22Rv1 (cell line): Measurements from ENCODE around the gene PXT1.
"Not testable (repeated sequence)": the region's sequence is repeated elsewhere in the genome, so short reads cannot be mapped to it uniquely, and the experiment has no call there.

Experiments used
- ZFX ChIP-seq: fragments of 450-650 bp; IDR thresholded peaks from 2 replicates; pipeline ENCODE4 v1.6.1; 2017; ENCODE audit warnings: antibody characterized with exemption, borderline replicate concordance
- TF ChIP-seq, protein P1 (sequence below): fragments of 450-650 bp; IDR thresholded peaks from 2 replicates; pipeline ENCODE4 v1.5.1; 2017; ENCODE audit warnings: mild to moderate bottlenecking

DNA sequence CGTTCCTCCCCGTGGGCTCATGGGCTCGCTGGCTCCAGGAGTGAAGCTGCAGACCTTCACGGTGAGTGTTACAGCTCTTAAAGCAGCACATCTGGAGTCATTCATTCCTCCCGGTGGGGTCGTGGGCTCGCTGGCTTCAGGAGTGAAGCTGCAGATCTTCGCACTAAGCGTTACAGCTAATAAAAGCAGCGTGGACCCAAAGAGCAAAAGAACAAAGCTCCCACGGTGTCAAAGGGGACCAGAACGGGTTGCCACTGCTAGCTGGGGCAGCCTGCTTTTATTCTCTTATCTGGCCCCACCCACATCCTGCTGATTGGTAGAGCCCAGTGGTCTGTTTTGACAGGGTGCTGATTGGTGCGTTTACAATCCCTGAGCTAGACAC, 79.3 kb downstream of the PXT1 start:
- TF ChIP-seq, protein P1, sequence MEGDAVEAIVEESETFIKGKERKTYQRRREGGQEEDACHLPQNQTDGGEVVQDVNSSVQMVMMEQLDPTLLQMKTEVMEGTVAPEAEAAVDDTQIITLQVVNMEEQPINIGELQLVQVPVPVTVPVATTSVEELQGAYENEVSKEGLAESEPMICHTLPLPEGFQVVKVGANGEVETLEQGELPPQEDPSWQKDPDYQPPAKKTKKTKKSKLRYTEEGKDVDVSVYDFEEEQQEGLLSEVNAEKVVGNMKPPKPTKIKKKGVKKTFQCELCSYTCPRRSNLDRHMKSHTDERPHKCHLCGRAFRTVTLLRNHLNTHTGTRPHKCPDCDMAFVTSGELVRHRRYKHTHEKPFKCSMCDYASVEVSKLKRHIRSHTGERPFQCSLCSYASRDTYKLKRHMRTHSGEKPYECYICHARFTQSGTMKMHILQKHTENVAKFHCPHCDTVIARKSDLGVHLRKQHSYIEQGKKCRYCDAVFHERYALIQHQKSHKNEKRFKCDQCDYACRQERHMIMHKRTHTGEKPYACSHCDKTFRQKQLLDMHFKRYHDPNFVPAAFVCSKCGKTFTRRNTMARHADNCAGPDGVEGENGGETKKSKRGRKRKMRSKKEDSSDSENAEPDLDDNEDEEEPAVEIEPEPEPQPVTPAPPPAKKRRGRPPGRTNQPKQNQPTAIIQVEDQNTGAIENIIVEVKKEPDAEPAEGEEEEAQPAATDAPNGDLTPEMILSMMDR, result not testable (repeated sequence)
- not testable (repeated sequence) for TF ChIP-seq ZFX
